Erythroblast (primary cell): ENCODE results near the gene RNF115.

Experiments used
- GATA1 ChIP-seq: IDR thresholded peaks from 2 replicates; pipeline ENCODE4 v1.6.1; 2011; ENCODE audit warnings: low read depth, mild to moderate bottlenecking, control low read depth, low read length, moderate library complexity
- POLR2A ChIP-seq: IDR thresholded peaks from 2 replicates; pipeline ENCODE4 v1.6.1; 2011; ENCODE audit warnings: mild to moderate bottlenecking, low read length

- TF ChIP-seq POLR2A (no peak), GATA1 (no peak)
Observed at GRCh38 chr1:145716641-145717345, 107.1 kb downstream of the RNF115 start.
